HL-60 (cell line): Measurements from ENCODE around the gene DSTYK.

Source experiments
- DNase-seq, 2 experiments: peaks; one replicate each; pipeline ENCODE4 v3.0.0-alpha.2; 2010 to 2020; ENCODE audit warnings: low read depth in 1 of 2, low spot score in 1 of 2
- H3K27ac ChIP-seq: fragments of 250-450 bp; sonication (Bioruptor Pico); replicated peaks from 2 replicates; pipeline ENCODE4 v1.5.1; 2020; ENCODE audit warnings: mild to moderate bottlenecking, moderate library complexity
- H3K27me3 ChIP-seq: fragments of 250-450 bp; sonication (Bioruptor Pico); 2 replicates; pipeline ENCODE4 v1.5.1; 2021; ENCODE audit warnings: mild to moderate bottlenecking, moderate library complexity; ENCODE audit not compliant: insufficient read depth, poor library complexity, severe bottlenecking
- H3K4me3 ChIP-seq: replicated peaks from 2 replicates; pipeline ENCODE4 v1.5.1; 2011; ENCODE audit warnings: mild to moderate bottlenecking, control low read depth, low read length; ENCODE audit not compliant: insufficient read depth
- GABPA ChIP-seq: IDR thresholded peaks from 2 replicates; pipeline ENCODE4 v1.6.1; 2012; ENCODE audit warnings: low read depth
- POLR2AphosphoS5 ChIP-seq: IDR thresholded peaks from 2 replicates; pipeline ENCODE4 v1.6.1; 2012; ENCODE audit warnings: low read depth
- SPI1 ChIP-seq: IDR thresholded peaks from 2 replicates; pipeline ENCODE4 v1.6.1; 2012; ENCODE audit warnings: low read depth, mild to moderate bottlenecking, borderline replicate concordance
- TF ChIP-seq, protein P1 (sequence below): IDR thresholded peaks from 2 replicates; pipeline ENCODE4 v1.6.1; 2012; ENCODE audit warnings: low read depth; ENCODE audit not compliant: insufficient replicate concordance
- TF ChIP-seq, protein P2 (sequence below): IDR thresholded peaks from one replicate; pipeline ENCODE4 v1.5.1; 2011; ENCODE audit warnings: low read length, control low read depth, inconsistent platforms; ENCODE audit not compliant: insufficient read depth

Gene DSTYK

DNA sequence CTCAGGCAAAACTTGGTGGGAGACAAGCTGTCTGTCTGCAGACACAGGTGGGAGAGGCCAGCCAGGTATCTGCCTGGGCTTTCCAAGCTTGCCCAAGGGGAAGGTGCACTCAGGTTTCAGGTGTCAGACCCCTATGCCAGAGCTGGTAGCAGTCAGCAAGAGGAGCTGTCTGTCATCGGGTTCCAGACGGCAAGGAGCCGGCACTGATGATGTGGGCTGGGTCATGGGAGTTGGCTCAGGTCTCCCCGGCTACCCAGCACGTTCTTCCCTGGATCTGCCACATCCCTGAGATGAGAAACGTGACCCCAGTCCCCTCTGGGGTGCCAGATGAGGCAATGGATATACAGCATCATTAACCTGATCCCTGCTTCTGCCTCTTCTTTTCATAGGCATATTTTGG is 39.2 kb upstream of the DSTYK start:
- H3K4me3 ChIP-seq: no peak overlapping the region
- DNase-seq: no peak
- TF ChIP-seq SPI1: no peak
- TF ChIP-seq, protein P1, sequence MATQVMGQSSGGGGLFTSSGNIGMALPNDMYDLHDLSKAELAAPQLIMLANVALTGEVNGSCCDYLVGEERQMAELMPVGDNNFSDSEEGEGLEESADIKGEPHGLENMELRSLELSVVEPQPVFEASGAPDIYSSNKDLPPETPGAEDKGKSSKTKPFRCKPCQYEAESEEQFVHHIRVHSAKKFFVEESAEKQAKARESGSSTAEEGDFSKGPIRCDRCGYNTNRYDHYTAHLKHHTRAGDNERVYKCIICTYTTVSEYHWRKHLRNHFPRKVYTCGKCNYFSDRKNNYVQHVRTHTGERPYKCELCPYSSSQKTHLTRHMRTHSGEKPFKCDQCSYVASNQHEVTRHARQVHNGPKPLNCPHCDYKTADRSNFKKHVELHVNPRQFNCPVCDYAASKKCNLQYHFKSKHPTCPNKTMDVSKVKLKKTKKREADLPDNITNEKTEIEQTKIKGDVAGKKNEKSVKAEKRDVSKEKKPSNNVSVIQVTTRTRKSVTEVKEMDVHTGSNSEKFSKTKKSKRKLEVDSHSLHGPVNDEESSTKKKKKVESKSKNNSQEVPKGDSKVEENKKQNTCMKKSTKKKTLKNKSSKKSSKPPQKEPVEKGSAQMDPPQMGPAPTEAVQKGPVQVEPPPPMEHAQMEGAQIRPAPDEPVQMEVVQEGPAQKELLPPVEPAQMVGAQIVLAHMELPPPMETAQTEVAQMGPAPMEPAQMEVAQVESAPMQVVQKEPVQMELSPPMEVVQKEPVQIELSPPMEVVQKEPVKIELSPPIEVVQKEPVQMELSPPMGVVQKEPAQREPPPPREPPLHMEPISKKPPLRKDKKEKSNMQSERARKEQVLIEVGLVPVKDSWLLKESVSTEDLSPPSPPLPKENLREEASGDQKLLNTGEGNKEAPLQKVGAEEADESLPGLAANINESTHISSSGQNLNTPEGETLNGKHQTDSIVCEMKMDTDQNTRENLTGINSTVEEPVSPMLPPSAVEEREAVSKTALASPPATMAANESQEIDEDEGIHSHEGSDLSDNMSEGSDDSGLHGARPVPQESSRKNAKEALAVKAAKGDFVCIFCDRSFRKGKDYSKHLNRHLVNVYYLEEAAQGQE: no peak
- TF ChIP-seq POLR2AphosphoS5: no peak
- no peak for TF ChIP-seq GABPA
- TF ChIP-seq, protein P2, sequence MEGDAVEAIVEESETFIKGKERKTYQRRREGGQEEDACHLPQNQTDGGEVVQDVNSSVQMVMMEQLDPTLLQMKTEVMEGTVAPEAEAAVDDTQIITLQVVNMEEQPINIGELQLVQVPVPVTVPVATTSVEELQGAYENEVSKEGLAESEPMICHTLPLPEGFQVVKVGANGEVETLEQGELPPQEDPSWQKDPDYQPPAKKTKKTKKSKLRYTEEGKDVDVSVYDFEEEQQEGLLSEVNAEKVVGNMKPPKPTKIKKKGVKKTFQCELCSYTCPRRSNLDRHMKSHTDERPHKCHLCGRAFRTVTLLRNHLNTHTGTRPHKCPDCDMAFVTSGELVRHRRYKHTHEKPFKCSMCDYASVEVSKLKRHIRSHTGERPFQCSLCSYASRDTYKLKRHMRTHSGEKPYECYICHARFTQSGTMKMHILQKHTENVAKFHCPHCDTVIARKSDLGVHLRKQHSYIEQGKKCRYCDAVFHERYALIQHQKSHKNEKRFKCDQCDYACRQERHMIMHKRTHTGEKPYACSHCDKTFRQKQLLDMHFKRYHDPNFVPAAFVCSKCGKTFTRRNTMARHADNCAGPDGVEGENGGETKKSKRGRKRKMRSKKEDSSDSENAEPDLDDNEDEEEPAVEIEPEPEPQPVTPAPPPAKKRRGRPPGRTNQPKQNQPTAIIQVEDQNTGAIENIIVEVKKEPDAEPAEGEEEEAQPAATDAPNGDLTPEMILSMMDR: no peak

DNA sequence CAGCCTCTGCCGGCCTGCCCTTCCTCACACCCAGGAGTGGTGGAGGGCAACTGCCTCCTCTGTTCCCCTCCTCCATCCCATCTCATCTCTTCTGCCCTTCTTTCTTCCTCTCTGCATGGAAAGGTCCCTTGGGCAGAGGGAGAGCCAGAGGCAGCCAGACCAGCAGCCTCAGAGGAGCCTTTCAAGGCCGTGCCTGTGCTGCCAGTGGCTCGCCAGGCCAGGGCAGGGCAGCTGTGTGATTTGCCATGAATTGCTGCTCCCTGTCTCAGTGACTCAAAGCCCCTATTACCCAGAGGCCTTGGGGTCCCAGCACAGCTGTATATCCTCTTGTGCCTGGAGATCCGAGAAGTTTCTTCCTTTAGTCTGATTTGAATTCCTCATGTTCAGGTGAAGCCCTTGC is 38.1 kb upstream of the DSTYK start:
- TF ChIP-seq, protein P1: no peak
- TF ChIP-seq SPI1: no peak
- TF ChIP-seq POLR2AphosphoS5: no peak
- TF ChIP-seq, protein P2: no peak
- no peak for TF ChIP-seq GABPA
- H3K4me3 ChIP-seq: no peak overlapping the region
- H3K27ac ChIP-seq: no peak overlapping the region
- no peak for DNase-seq
- H3K27me3 ChIP-seq: no peaks in the 10 kb centered on the region

More for the DNA sequence above, 39.2 kb upstream of the DSTYK start:
- no peak overlapping the region for H3K27ac ChIP-seq
- H3K27me3 ChIP-seq: no peaks in the 10 kb centered on the region

DNA sequence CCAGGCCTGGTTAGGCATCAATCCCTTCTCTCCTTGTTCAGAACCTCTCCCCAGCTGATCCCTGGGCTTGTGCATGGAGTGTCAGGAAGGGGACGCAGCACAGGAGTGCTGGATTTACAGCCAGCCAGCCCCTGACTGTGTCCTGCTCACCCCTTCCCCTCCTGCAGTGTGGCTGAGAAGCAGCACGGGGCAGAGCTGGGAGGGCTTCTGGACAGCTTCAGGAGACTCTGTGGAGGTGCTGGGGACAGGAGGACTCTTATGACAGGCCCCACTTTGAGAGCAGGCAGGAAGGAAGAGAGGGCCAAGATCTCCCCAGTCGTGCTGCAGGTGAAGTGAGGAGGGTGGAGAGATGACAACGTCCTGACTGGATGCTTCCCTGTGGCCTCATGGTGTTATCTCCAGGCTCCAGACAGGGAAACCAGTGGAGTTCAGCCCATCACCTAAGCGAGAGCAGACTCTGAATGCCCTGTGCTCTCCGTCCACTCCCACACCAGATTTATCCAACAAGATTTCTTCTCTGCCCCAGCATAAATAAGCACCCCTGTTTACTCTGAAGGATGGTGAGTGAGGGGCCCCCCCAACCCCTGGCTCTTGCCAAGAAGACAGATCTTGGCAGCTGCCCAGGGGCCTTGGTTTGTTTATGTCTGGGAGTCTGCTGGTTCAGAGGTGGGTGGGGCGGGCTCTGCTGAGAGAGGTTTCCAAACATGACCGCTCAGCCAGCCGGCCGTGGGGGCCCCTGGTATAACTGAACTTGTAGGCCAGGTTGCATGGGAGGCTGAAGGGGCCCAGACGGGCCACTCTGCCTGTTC is 37.5 kb upstream of the DSTYK start:
- TF ChIP-seq POLR2AphosphoS5 (no peak), SPI1 (no peak), GABPA (no peak)
- TF ChIP-seq, protein P2: no peak
- TF ChIP-seq, protein P1: no peak
- H3K4me3 ChIP-seq: no peak overlapping the region
- H3K27me3 ChIP-seq: no peaks in the 10 kb centered on the region
- DNase-seq: no peak
- no peak overlapping the region for H3K27ac ChIP-seq
